ENCODE results near the gene RGS3.

- TF ChIP-seq POLR2A (IDR thresholded peaks at IDR 0.05) (no peak), CTCF (IDR thresholded peaks at IDR 0.05) (no peak)
Measured at GRCh38 chr9:113630386-113631136, 167.0 kb downstream of the RGS3 start.
